Measurements from ENCODE around the gene TREX2.

The TREX2 gene

DNA sequence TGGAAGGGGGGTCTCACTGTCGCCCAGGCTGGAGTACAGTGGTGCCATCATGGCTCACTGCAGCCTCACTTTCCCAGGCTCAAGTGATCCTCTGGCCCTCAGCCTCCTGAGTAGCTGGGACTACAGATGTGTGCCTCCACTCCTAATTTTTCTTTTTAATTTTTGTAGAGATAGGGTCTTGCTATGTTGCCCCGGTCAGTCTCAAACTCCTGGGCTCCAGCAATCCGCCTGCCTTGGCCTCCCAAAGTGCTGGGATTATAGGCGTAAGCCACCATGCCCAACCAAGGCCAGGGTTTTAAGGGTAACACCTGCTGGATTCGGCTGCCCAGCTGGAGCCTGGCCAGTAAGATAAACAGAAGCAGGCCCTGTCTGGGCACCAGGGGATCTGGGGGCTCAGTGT is 3.4 kb downstream of the TREX2 start:
- H3K27ac Mint-ChIP-seq = no peak overlapping the region
- H3K36me3 Mint-ChIP-seq (ENCODE audit: low read depth) = no peaks in the 10 kb centered on the region

DNA sequence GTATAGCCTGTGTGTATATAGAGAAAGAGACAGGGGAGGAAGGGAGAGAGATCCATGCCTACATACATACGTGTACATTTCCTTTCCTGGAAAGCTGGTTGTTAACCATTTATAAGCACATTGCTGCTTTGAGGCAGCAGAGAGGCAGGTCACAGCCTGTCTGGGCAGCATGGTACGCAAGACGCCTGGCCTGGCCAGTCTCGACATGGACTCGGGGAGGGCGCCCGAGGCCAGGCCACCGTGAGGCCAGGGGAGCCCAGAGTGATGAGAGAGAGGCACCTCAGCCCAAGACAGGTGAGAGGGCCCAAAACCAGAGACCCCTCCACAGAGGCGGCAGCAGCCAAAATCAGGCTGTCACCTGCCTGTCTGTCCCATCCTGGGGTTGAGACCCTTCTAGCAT is 3.9 kb downstream of the TREX2 start:
- no peaks in the 10 kb centered on the region for H3K36me3 Mint-ChIP-seq (ENCODE audit: low read depth)
- DNase-seq (ENCODE audit: low spot score) = no peak
- H3K9me3 Mint-ChIP-seq = no peaks in the 10 kb centered on the region
- H3K27me3 Mint-ChIP-seq (ENCODE audit: low read depth) = no peaks in the 10 kb centered on the region
- no peak overlapping the region for H3K27ac Mint-ChIP-seq
- H3K4me3 Mint-ChIP-seq = no peak overlapping the region
- no peaks in the 10 kb centered on the region for H3K4me1 Mint-ChIP-seq (ENCODE audit: low read depth)

More for the DNA sequence above, 3.4 kb downstream of the TREX2 start:
- Mint-ChIP-seq H3K4me1 (ENCODE audit: low read depth) (no peaks in the 10 kb centered on the region), H3K4me3 (no peak overlapping the region), H3K27me3 (ENCODE audit: low read depth) (no peaks in the 10 kb centered on the region), H3K9me3 (no peaks in the 10 kb centered on the region)
- DNase-seq (ENCODE audit: low spot score) = no peak

DNA sequence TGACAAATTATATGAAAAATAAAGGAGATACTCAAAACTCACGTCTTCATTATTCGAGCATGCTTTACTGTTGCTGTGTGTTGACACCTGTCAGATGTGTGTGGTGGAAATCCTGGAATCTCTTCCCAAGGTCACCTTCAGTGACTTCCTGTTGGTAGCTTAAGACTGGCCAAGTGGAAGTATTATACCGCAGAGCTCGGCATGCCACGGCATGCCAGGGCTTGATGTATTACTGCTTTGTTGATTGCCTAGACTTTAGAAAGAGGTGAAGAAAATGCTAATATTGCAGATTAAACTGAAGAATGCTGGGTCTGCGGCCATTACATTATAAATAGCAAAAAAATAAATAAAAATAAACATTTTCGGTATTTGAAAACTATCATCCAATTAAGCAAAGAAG is 4.6 kb downstream of the TREX2 start:
- no peak overlapping the region for H3K27ac Mint-ChIP-seq
- no peaks in the 10 kb centered on the region for H3K36me3 Mint-ChIP-seq (ENCODE audit: low read depth)
- no peaks in the 10 kb centered on the region for H3K27me3 Mint-ChIP-seq (ENCODE audit: low read depth)
- DNase-seq (ENCODE audit: low spot score) = no peak
- no peaks in the 10 kb centered on the region for H3K4me1 Mint-ChIP-seq (ENCODE audit: low read depth)
- no peaks in the 10 kb centered on the region for H3K9me3 Mint-ChIP-seq
- no peak overlapping the region for H3K4me3 Mint-ChIP-seq

DNA sequence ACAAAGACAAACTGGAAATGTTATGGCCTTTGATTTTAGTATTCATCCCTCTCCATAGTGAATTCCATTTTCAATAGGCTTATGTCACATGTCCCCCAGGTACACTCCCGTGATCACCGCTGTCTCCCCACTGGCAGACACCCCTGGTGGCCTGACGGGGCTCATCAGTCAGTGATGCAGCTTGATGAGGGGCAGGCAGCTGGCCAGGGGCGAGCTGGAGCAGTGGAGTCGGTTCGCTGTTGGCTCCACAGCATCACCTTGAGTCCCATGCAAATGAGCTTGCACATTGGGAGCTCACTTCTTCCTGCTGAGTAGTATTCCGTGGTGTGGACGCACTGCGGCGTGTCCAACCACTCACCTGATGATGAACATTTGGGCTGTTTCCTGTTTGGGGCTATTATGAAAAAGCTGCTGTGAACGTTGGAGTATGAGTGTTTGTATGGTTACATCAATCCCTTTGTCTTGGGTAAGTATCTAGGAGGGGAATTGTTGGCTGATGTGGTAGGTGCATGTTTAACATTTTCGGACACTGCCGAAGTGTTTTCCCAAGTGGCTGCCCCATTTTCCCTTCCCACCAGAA is 5.2 kb downstream of the TREX2 start:
- Mint-ChIP-seq H3K27me3 (ENCODE audit: low read depth) (no peaks in the 10 kb centered on the region), H3K9me3 (no peaks in the 10 kb centered on the region), H3K27ac (no peak overlapping the region), H3K36me3 (ENCODE audit: low read depth) (no peaks in the 10 kb centered on the region), H3K4me1 (ENCODE audit: low read depth) (no peaks in the 10 kb centered on the region), H3K4me3 (no peak overlapping the region)
- no peak for DNase-seq (ENCODE audit: low spot score)

DNA sequence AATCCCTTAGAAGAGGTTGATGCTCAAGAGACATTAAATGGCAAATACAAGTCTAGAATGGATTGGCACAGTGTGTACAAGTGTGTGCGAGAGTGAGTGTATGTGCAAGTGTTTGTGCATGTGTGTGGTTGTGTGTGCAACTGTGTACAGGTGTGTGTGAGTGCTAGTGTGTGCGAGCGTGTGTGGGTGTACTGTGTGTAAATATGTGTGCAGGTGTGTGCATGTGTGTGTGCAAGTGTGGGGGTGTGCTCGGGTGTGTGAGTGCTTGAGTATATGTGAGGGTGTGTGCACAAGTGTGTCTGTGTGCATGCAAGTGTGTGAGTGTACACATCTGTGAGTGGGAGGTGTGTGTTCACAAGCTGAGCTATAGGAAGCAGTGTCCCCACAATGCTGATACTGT is 5.9 kb downstream of the TREX2 start:
- H3K4me3 Mint-ChIP-seq = no peak overlapping the region
- H3K9me3 Mint-ChIP-seq = no peaks in the 10 kb centered on the region
- no peaks in the 10 kb centered on the region for H3K27me3 Mint-ChIP-seq (ENCODE audit: low read depth)
- H3K27ac Mint-ChIP-seq = no peak overlapping the region
- no peak for DNase-seq (ENCODE audit: low spot score)
- no peaks in the 10 kb centered on the region for H3K4me1 Mint-ChIP-seq (ENCODE audit: low read depth)
- H3K36me3 Mint-ChIP-seq (ENCODE audit: low read depth) = no peaks in the 10 kb centered on the region

DNA sequence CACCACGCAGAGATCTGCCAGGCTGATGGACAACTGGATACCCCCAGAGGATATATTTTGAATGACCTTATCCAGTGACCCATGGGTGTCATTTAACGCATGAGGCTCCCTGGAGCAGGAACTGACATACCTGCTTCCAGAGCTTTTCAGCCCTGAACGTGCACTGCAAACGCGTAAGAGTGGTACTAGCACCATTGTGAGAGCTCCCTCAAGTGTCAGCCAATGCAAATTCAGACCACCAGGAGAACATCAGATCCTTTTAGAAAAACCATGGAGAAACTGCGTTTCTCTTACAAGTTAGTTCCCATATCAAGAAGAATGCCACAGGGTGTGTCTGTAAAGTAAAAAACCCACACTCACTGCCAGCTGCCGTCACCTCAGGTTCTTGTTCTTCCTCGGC is 7.3 kb downstream of the TREX2 start:
- no peak for DNase-seq (ENCODE audit: low spot score)
- Mint-ChIP-seq H3K4me1 (ENCODE audit: low read depth) (no peaks in the 10 kb centered on the region), H3K9me3 (no peaks in the 10 kb centered on the region)

DNA sequence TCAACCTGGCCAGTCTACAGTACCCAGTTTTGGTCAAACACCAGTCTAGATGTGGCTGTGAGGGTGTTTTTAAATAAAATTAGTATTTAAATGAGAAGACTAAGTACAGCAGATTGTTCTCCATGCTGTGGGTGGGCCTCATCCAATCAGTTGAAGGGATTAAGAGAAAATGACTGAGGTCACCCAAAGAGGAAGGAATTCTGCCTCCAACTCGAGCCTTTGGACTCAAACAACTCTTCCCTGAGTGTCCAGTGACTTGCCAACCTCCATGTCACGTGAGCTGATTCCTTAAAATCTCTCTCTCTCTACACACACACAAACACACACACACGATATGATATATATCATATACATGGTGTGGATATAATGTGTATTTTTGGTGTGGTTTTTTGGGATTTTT is 10.0 kb downstream of the TREX2 start:
- Mint-ChIP-seq H3K36me3 (ENCODE audit: low read depth) (no peaks in the 10 kb centered on the region), H3K27ac (no peak overlapping the region), H3K9me3 (no peaks in the 10 kb centered on the region), H3K4me1 (ENCODE audit: low read depth) (no peaks in the 10 kb centered on the region), H3K4me3 (no peak overlapping the region), H3K27me3 (ENCODE audit: low read depth) (no peaks in the 10 kb centered on the region)
- no peak for DNase-seq (ENCODE audit: low spot score)

More for the DNA sequence above, 7.3 kb downstream of the TREX2 start:
- Mint-ChIP-seq H3K36me3 (ENCODE audit: low read depth) (no peaks in the 10 kb centered on the region), H3K27me3 (ENCODE audit: low read depth) (no peaks in the 10 kb centered on the region), H3K27ac (no peak overlapping the region), H3K4me3 (no peak overlapping the region)

DNA sequence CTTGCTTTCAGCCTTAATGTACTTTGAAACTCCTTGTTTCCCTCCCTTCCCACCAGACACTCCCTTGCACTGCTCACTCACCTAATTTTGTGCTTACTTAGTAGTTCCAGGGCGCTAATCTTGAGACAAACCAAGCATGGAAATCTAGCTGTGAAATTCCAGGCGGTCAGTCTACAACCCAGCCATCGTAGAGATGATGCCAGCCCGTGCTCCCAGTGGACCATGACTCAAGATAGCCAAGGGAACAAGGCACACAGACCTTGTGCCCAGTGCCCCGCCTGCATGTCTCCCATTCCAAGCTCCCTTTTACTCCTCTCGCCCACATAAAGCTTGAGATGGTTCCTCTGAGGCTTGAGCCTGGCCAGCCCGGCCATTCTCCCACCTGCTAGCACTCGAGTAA is 11.1 kb downstream of the TREX2 start:
- no peaks in the 10 kb centered on the region for H3K36me3 Mint-ChIP-seq (ENCODE audit: low read depth)
- H3K9me3 Mint-ChIP-seq = no peaks in the 10 kb centered on the region
- DNase-seq (ENCODE audit: low spot score) = no peak
- no peak overlapping the region for H3K4me3 Mint-ChIP-seq
- no peaks in the 10 kb centered on the region for H3K27me3 Mint-ChIP-seq (ENCODE audit: low read depth)
- no peaks in the 10 kb centered on the region for H3K4me1 Mint-ChIP-seq (ENCODE audit: low read depth)
- no peak overlapping the region for H3K27ac Mint-ChIP-seq

DNA sequence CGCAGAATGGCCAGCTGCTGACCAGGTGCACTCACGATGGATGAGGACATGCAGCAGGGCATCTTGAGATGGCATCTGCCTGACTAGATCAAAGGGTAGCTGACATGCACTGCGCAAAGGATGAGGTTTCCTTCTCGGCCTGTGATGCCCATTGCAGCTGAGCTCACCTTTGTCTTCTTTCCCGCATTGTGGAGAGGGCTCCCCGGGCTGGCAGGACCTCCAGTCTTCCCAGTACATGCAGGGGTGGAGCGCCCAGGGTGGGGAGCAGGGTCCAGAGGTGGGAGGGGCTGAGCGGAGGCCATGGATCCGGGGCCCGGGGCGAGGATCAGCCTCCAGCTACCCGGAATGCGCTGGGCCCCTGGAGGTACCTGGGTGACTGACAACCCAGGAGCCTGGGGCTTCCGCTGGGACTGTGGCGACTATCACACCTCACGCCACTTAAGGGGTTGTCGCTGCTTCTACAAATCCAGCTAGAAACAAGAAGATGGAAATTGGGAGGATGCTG is 12.0 kb downstream of the TREX2 start:
- no peaks in the 10 kb centered on the region for H3K4me1 Mint-ChIP-seq (ENCODE audit: low read depth)
- H3K9me3 Mint-ChIP-seq = no peaks in the 10 kb centered on the region
- no peak overlapping the region for H3K4me3 Mint-ChIP-seq
- no peak for DNase-seq (ENCODE audit: low spot score)
- no peaks in the 10 kb centered on the region for H3K27me3 Mint-ChIP-seq (ENCODE audit: low read depth)
- H3K36me3 Mint-ChIP-seq (ENCODE audit: low read depth) = no peaks in the 10 kb centered on the region
- no peak overlapping the region for H3K27ac Mint-ChIP-seq

DNA sequence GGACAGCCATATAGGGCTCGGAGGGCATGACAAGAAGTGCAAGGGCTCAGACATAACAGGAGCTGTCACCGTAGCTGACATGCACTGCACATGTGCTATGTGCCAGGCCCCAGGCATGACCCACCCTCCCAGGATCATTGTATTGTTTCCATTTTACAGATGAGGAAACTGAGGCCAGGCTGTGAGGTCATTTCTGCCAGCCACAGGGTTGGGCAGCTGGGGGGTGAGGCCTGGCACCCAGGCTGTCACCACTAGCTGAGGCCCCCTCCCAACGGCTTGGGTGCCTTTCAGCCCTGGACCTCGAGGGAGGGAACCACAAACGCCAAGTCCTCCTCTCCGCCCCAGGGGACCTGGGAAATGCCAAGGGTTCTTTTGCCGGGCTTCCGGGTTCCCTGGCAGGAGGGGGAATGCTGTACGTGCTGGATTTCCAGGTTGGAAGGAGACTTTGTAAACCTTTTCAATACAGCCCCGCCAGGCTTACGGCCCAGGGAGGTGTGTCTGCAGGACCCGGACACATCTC is 12.6 kb downstream of the TREX2 start:
- peaks cover 2% of the 10 kb centered on the region for H3K27me3 Mint-ChIP-seq (ENCODE audit: low read depth)
- no peaks in the 10 kb centered on the region for H3K9me3 Mint-ChIP-seq
- no peaks in the 10 kb centered on the region for H3K4me1 Mint-ChIP-seq (ENCODE audit: low read depth)
- no peak overlapping the region for H3K4me3 Mint-ChIP-seq
- H3K27ac Mint-ChIP-seq = no peak overlapping the region
- H3K36me3 Mint-ChIP-seq (ENCODE audit: low read depth) = no peaks in the 10 kb centered on the region
- no peak for DNase-seq (ENCODE audit: low spot score)

DNA sequence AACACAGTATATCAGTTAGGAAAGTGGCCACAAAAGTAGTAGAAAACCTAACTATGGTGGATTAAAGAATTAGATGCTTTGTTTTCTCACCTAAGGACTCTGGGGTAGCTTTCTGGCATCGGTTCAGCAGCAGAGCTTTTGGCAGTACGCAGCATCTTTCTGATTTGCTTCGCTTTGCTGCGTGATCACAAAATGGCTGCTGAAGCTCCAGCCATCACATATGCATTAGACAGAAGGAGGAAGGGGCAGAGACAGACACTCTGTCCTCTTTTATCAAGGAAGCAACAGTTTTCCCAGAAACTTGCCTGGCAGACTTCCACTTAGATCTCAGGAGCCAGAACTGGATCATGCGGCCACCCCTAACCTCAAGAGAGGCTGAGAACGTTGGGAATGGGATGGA is 15.1 kb downstream of the TREX2 start:
- Mint-ChIP-seq H3K27me3 (ENCODE audit: low read depth) (peaks cover 2% of the 10 kb centered on the region), H3K27ac (no peak overlapping the region), H3K4me1 (ENCODE audit: low read depth) (no peaks in the 10 kb centered on the region), H3K9me3 (no peaks in the 10 kb centered on the region), H3K36me3 (ENCODE audit: low read depth) (no peaks in the 10 kb centered on the region), H3K4me3 (no peak overlapping the region)
- no peak for DNase-seq (ENCODE audit: low spot score)

DNA sequence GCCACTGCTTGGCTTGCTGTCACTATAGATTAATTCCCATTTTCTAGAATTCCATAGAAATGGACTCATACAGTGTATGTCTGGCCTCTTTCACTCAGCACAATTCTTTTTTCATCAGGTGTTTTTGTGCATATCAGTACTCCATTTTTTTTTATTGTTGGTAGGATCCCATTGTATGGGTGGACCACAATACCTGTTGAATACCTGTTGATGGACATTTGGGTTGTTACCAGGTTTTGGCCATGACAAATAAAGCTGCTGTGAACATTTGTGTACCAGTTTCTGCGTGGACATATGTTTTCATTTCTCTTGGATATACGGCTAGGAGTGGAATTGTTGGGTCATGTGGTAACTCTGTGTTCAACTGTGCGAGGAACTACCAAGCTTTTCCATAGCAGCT is 19.7 kb downstream of the TREX2 start:
- no peak for DNase-seq (ENCODE audit: low spot score)
- Mint-ChIP-seq H3K4me3 (no peak overlapping the region), H3K4me1 (ENCODE audit: low read depth) (no peaks in the 10 kb centered on the region), H3K9me3 (no peaks in the 10 kb centered on the region), H3K36me3 (ENCODE audit: low read depth) (no peaks in the 10 kb centered on the region), H3K27ac (no peak overlapping the region), H3K27me3 (ENCODE audit: low read depth) (peaks cover 2% of the 10 kb centered on the region)

DNA sequence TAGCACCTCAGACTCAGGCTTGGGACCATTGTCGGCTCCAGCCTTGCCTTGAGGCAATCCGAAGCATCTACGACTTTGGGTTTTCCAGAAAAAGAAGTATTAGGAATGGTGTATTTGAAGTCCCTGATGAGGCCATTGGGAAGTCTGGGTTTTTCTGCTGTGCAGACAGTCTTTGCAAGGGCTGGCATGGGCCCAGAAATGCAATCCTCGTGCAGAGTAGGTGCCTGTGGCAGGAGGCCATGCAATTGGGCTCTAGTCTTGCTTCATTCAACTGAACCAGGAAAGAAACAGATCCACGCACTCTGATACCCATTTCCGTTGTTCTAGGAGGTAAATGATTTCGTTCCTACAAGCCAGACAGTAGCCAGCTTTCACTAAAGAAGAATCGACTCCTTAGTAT is 22.2 kb downstream of the TREX2 start:
- Mint-ChIP-seq H3K4me1 (ENCODE audit: low read depth) (no peaks in the 10 kb centered on the region), H3K36me3 (ENCODE audit: low read depth) (no peaks in the 10 kb centered on the region), H3K9me3 (no peaks in the 10 kb centered on the region), H3K27ac (no peak overlapping the region), H3K4me3 (no peak overlapping the region), H3K27me3 (ENCODE audit: low read depth) (peaks cover 2% of the 10 kb centered on the region)
- no peak for DNase-seq (ENCODE audit: low spot score)

DNA sequence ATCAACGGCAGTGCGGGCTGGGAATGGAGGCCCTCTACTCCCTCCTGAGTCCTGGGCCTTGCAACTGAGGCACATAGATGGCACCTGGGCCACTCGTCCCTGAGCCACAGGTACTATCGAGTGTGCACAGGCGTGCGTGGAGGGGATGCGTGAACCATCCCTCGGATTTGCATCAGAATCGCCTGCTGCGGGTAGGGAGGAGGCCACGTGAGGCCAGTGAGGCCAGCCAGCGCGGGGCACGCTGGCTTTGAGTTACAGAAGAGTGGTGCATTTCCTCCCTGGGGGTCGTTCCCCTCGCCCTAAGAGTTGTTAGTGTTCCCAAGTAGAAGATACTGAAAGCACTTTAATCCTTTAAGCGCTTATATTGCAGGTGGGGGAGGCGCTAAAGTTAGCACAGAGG is 24.0 kb downstream of the TREX2 start:
- no peak overlapping the region for H3K27ac Mint-ChIP-seq
- no peaks in the 10 kb centered on the region for H3K9me3 Mint-ChIP-seq
- no peaks in the 10 kb centered on the region for H3K27me3 Mint-ChIP-seq (ENCODE audit: low read depth)
- H3K4me1 Mint-ChIP-seq (ENCODE audit: low read depth) = no peaks in the 10 kb centered on the region
- H3K4me3 Mint-ChIP-seq = no peak overlapping the region
- no peak for DNase-seq (ENCODE audit: low spot score)
- no peaks in the 10 kb centered on the region for H3K36me3 Mint-ChIP-seq (ENCODE audit: low read depth)

All from T-helper 2 cell treated with Interferon-gamma antibody and Interleukin-4, amounts not matched to agents 5 μg/mL and 100 μg/mL, for 36 hours (primary cell).